Activated CD8-positive, alpha-beta memory T cell treated with anti-CD3 and anti-CD28 coated beads, Interleukin-2, amount 10 ng/mL, durations not matched to agents 7 days and 5 days (primary cell): ENCODE measurements around the gene PLAGL1. TPM values are rescaled to one million over a fixed set of nuclear protein-coding genes. Genes with fewer than 3 reads are reported as not detected.
"Not testable (repeated sequence)": the region's sequence is repeated elsewhere in the genome, so short reads cannot be mapped to it uniquely, and the experiment has no call there.

Source experiments
- ATAC-seq: fragments of 150-1000 bp; cut with Tn5 transposase; one replicate; pipeline ENCODE4 v1.10.0; 2021; ENCODE audit warnings: moderate library complexity
- CTCF ChIA-PET: fragments of 350-600 bp; sonication (Branson Sonifier 250); formaldehyde crosslinking; loops from one replicate; lab custom pipeline; 2021; ENCODE audit warnings: antibody characterized with exemption; lab: Charles Lee
- DNase-seq: peaks from one replicate; pipeline ENCODE4 v3.0.0-alpha.2; 2020
- H3K27ac Mint-ChIP-seq: one replicate; pipeline ENCODE4 v1.8.0; 2021; ENCODE audit warnings: mild to moderate bottlenecking, mixed read lengths
- H3K27me3 Mint-ChIP-seq: one replicate; pipeline ENCODE4 v1.8.0; 2021; ENCODE audit warnings: mixed read lengths
- H3K36me3 Mint-ChIP-seq: one replicate; pipeline ENCODE4 v1.8.0; 2021; ENCODE audit warnings: mild to moderate bottlenecking, mixed read lengths
- H3K4me1 Mint-ChIP-seq: one replicate; pipeline ENCODE4 v1.8.0; 2021; ENCODE audit warnings: mixed read lengths
- H3K4me3 Mint-ChIP-seq: one replicate; pipeline ENCODE4 v1.8.0; 2021; ENCODE audit warnings: mild to moderate bottlenecking, moderate library complexity, mixed read lengths
- H3K9me3 Mint-ChIP-seq: one replicate; pipeline ENCODE4 v1.8.0; 2022; ENCODE audit warnings: low read depth, mixed read lengths
- total RNA-seq, 2 experiments: library from RNA; stranded (reverse); gene quantifications; one replicate each; pipeline ENCODE4 v1.2.3, GENCODE V29; 2021

PLAGL1 gene, protein sequence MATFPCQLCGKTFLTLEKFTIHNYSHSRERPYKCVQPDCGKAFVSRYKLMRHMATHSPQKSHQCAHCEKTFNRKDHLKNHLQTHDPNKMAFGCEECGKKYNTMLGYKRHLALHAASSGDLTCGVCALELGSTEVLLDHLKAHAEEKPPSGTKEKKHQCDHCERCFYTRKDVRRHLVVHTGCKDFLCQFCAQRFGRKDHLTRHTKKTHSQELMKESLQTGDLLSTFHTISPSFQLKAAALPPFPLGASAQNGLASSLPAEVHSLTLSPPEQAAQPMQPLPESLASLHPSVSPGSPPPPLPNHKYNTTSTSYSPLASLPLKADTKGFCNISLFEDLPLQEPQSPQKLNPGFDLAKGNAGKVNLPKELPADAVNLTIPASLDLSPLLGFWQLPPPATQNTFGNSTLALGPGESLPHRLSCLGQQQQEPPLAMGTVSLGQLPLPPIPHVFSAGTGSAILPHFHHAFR
- 10 to 100 TPM; 14.7 to 23.0 TPM for total RNA-seq

DNA sequence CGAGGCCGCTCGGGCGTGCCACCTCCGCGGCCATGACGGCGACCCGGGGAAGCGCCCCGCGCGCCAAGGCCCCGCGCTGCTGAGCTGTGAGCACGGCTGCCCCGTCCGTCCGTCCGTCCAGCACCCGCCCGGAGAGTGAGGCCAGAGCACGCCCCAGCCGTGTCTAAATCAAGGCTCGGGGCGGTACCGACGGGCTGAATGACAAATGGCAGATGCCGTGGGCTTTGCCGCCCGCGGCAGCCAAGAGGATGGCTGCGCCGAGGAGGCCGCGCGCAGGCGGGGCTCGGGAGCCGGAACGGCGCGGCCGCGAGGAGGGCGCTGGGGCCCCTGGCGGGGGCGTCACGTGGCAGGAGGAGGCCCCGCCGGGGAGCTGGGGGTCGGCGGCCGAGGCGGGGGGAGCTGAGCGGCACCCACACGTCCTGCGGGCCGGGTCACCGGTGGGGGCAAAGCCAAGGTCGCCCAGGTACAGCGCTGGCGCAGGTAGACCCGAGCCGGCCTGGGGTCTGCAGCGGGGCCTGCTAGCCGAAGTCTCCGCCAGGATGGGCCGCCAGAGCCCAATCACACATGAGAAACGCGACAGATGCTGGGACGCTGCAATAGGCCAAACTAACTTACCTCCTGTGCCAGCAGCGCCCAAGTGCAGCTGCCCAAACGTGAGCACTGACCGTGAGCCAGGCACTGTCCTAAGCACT lies at the start of gene PLAGL1:
Gene PLAGL1, minus strand, starts transcription at position 140 of the 692 bp plus-strand sequence. CDS start 60,123 bp downstream, outside the sequence.
- CTCF ChIA-PET = interaction anchor here (1.3 to 1.9 kb wide), 3 partner anchors 66 to 433 kb away, joined by 3 to 8 read pairs (median 7); no protein-coding TSS in a partner anchor
- ATAC-seq (peak; percentile 84), DNase-seq (peak; percentile 48)
- Mint-ChIP-seq H3K36me3 (no peaks in the 10 kb centered on the region), H3K27ac (no peak within 1 kb of the TSS), H3K4me3 (peak within 1 kb of the TSS; percentile 67), H3K4me1 (peaks cover 9% of the 10 kb centered on the region), H3K9me3 (no peaks in the 10 kb centered on the region), H3K27me3 (peaks cover 27% of the 10 kb centered on the region)

DNA sequence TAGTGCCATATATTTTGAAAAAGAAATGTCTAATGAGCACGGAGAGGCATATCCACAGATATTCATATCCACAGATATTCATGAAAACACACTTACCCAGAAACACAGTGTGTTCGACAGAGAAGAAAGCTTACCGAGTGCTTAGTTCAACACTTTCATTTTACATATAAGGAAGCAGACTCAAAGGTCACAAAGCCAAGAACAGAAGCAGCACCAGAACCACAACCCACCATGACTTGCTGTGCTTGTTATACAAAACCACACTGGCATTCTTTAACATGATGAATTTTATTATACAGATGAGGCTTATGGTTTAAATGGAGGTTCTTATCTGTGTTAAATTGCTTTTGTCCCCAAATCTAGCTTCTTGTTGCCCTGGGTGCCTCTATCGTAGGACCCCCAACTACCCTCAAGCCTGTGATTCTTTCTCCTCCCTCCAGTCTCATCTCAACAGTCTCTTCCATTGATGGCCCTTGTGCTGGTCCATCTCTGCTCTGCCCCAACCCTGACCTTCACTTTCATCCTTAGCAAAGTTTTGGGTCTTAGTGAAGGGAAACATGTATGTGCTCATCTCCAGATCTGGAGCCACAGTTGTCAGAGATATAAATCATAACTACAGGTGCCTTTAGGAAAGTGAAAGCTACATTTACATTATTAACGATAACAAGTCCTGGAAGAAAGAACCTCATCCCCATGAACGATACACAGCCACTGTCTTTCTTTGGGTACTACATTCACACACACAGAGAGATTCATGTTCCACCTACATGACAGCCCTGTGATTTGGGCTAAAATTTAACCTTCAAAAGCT lies 47.3 kb upstream of the PLAGL1 start:
- ATAC-seq (peak; percentile 92), DNase-seq (peak; percentile 83)
- CTCF ChIA-PET = interaction anchor here (0.9 to 2.9 kb wide), 9 partner anchors 8 to 544 kb away, joined by 3 to 18 read pairs (median 4); partner anchors contain the start of gene FUCA2
- Mint-ChIP-seq H3K9me3 (no peaks in the 10 kb centered on the region), H3K27ac (peak overlapping the region; percentile 99), H3K36me3 (peaks cover 6% of the 10 kb centered on the region), H3K4me3 (peak overlapping the region; percentile 76), H3K4me1 (peaks cover 39% of the 10 kb centered on the region), H3K27me3 (no peaks in the 10 kb centered on the region)

DNA sequence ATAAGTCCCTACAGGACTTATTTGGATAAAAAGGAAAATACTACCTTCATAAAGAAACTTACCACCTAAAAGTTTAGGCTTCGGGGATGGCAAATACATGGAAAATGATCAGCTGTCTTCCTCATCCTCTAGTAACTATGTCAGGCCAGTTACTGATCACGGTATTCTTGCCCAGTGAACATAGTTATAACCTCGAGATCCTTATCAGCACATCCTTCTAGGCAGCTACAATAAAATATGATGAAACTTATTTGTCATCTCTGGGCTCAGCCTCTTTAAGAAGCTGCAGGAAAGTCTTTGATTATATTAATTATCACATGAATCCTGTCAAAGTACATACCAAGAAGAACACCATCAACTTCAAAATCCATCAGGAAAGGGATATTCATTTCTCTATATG lies 45.5 kb upstream of the PLAGL1 start:
- DNase-seq = no peak
- Mint-ChIP-seq H3K4me1 (peaks cover 39% of the 10 kb centered on the region), H3K27me3 (no peaks in the 10 kb centered on the region), H3K27ac (peak overlapping the region; percentile 31), H3K9me3 (no peaks in the 10 kb centered on the region), H3K4me3 (no peak overlapping the region), H3K36me3 (peaks cover 9% of the 10 kb centered on the region)
- CTCF ChIA-PET = interaction anchor here (1.2 to 2.9 kb wide), 4 partner anchors 11 to 112 kb away, joined by 3 to 18 read pairs (median 10); no protein-coding TSS in a partner anchor
- ATAC-seq = no peak

DNA sequence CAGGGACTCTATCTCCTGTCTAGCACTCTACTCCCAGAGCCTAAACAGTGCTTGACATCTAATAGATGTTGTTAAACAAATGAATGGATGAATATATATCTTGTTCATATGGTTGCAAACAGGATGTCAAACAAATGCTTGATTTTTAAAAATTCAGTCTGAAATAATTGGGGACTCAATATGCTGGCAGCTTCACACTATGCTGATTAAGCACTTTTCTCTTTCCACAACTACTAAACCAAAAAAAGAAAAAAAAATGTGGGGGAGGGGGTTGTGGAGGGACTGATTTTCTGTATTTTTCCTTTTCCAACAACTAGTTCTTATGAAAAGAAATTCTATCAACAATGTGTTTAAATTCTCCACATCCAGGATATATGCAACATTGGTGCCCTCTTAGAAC lies 44.4 kb upstream of the PLAGL1 start:
- Mint-ChIP-seq H3K27me3 (no peaks in the 10 kb centered on the region), H3K4me3 (no peak overlapping the region), H3K36me3 (peaks cover 12% of the 10 kb centered on the region), H3K27ac (no peak overlapping the region), H3K9me3 (no peaks in the 10 kb centered on the region), H3K4me1 (peaks cover 39% of the 10 kb centered on the region)
- ATAC-seq (no peak), DNase-seq (no peak)
- CTCF ChIA-PET = no interaction called here

DNA sequence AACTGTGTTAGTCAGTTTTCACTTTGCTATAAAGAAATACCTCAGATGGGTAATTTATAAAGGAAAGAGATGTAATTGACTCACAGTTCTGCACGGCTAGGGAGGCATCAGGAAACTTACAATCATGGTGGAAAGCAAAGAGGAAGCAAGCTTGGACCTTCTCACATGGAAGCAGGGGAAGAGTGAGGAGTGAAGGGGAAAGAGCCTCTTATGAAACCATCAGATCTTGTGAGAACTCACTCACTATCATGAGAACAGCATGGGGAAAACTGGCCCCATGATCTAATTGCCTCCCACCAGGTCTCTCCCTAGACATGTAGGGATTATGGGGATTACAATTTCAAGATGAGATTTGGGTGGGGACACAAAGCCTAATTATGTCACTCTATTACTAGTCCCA lies 41.3 kb upstream of the PLAGL1 start:
- Mint-ChIP-seq H3K27me3 (no peaks in the 10 kb centered on the region), H3K36me3 (peaks cover 14% of the 10 kb centered on the region), H3K4me1 (peaks cover 19% of the 10 kb centered on the region), H3K9me3 (peaks cover 2% of the 10 kb centered on the region), H3K4me3 (no peak overlapping the region), H3K27ac (no peak overlapping the region)
- DNase-seq (no peak), ATAC-seq (no peak)
- CTCF ChIA-PET = no interaction called here

DNA sequence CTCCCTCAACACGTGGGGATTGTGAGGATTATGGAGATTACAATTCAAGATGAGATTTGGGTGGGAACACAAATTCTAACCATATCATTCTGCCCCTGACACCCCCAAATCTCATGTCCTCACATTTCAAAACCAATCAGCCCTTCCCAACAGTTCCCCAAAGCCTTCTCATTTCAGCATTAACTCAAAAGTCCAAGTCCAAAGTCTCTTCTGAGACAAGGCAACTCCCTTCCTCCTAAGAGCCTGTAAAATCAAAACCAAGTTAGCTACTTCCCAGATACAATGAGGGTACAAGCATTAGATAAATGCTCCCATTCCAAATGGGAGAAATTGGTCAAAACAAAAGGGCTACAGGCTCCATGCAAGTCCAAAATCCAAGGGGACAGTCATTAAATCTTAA lies 39.6 kb upstream of the PLAGL1 start:
- CTCF ChIA-PET = interaction anchor here (0.7 kb wide), 1 partner anchor 19 kb away, joined by 3 read pairs; no protein-coding TSS in a partner anchor
- Mint-ChIP-seq H3K9me3 (peaks cover 5% of the 10 kb centered on the region), H3K27me3 (no peaks in the 10 kb centered on the region)

DNA sequence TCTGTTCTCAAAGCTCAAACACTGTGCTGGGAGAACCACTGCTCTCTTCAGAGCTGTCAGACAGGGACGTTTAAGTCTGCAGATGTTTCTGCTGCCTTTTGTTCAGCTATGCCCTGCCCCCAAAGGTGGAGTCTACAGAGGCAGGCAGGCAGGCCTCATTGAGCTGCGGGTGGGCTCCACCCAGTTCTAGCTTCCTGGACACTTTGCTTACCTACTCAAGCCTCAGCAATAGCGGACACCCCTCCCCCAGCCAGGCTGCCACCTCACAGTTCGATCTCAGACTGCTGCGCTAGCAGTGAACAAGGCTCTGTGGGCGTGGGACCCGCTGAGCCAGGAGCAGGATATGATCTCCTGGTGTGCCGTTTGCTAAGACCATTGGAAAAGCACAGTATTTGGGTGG lies 38.6 kb upstream of the PLAGL1 start:
- H3K36me3 Mint-ChIP-seq = peaks cover 12% of the 10 kb centered on the region
- H3K27me3 Mint-ChIP-seq = not testable (repeated sequence)

More for the DNA sequence above, 39.6 kb upstream of the PLAGL1 start:
- peaks cover 6% of the 10 kb centered on the region for H3K4me1 Mint-ChIP-seq
- no peak for ATAC-seq
- H3K4me3 Mint-ChIP-seq = no peak overlapping the region
- H3K27ac Mint-ChIP-seq = no peak overlapping the region
- DNase-seq = no peak
- peaks cover 14% of the 10 kb centered on the region for H3K36me3 Mint-ChIP-seq

DNA sequence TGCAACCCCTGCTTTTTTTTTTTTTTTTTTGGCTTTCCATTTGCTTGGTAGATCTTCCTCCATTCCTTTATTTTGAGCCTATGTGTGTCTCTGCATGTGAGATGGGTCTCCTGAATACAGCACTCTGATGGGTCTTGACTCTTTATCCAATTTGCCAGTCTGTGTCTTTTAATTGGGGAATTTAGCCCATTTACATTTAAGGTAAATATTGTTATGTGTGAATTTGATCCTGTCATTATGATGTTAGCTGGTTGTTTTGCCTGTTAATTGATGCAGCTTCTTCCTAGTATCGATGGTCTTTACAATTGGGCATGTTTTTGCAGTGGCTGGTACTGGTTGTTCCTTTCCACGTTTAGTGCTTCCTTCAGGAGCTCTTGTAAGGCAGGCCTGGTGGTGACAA lies 36.9 kb upstream of the PLAGL1 start:
- DNase-seq, H3K36me3 Mint-ChIP-seq, H3K27ac Mint-ChIP-seq, ATAC-seq, H3K4me1 Mint-ChIP-seq, H3K4me3 Mint-ChIP-seq, CTCF ChIA-PET, H3K9me3 Mint-ChIP-seq, H3K27me3 Mint-ChIP-seq: not testable (repeated sequence)

More for the DNA sequence above, 38.6 kb upstream of the PLAGL1 start:
- ATAC-seq, H3K4me3 Mint-ChIP-seq, H3K4me1 Mint-ChIP-seq, H3K27ac Mint-ChIP-seq, CTCF ChIA-PET, DNase-seq, H3K9me3 Mint-ChIP-seq: not testable (repeated sequence)

DNA sequence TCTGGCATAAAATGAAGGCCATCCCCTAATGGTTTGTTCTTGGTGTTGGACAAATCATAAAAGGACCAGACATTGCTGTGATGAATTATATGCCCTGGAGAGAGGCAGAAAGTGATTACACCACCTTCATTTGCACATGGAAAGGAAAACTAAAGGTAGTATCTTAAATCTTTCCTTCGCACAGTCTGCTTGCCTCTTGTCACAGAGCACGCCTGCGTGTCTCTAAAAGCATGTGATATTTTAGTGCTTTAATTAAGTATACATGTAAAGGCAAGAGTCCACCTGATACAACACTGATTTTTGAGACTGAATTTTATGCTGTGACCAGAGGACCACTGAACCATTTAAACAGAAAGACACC lies 28.8 kb upstream of the PLAGL1 start:
- H3K27me3 Mint-ChIP-seq = no peaks in the 10 kb centered on the region
- peak overlapping the region; percentile 21 for H3K27ac Mint-ChIP-seq

DNA sequence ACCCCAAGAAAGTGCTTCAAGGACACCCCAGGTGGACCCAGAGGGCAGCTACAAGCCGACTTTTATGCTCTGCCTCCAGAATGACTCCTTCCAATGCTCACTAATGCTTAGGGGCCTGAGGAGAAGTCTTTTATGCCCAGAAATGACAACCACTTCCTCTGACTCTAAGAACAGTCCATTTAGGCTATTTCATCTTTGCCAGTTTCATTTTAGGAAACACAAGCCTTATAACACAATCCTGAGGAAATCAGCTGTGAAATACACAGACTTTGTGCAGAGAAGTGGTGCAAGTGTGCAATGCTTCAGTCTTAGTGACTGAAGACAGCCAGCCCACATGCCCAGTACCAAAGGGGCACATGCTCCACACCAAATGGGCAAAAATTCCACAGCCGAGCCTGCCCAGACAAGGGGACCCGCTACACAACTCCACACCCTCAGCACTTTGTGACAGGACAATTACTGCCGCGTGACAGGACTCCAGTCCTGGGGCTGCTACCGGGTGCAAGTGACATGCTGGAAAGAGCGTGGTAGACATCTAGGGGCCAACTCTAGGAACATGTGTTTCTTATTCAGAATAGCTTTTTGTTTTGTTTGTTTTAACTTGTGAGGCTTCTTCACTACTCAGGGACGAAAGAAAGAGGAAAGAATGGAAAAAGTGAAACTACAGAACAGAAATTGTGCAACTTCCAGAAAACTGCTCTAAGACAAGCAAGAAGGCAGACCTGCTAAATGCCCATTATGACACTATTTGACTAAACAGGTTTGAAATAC lies 28.2 kb upstream of the PLAGL1 start:
- peaks cover 8% of the 10 kb centered on the region for H3K36me3 Mint-ChIP-seq
- DNase-seq = peak; percentile 57
- CTCF ChIA-PET = interaction anchor here (1.2 to 3.4 kb wide), 7 partner anchors 10 to 461 kb away, joined by 3 to 15 read pairs (median 7); no protein-coding TSS in a partner anchor
- H3K9me3 Mint-ChIP-seq = no peaks in the 10 kb centered on the region
- H3K4me1 Mint-ChIP-seq = peaks cover 18% of the 10 kb centered on the region
- H3K27me3 Mint-ChIP-seq = no peaks in the 10 kb centered on the region
- peak; percentile 88 for ATAC-seq
- H3K4me3 Mint-ChIP-seq = peak overlapping the region; percentile 33
- H3K27ac Mint-ChIP-seq = peak overlapping the region; percentile 21

More for the DNA sequence above, 28.8 kb upstream of the PLAGL1 start:
- Mint-ChIP-seq H3K9me3 (peaks cover 3% of the 10 kb centered on the region), H3K36me3 (peaks cover 8% of the 10 kb centered on the region), H3K4me3 (peak overlapping the region; percentile 33), H3K4me1 (peaks cover 18% of the 10 kb centered on the region)
- DNase-seq (no peak), ATAC-seq (no peak)
- CTCF ChIA-PET = interaction anchor here (1.2 to 3.4 kb wide), 7 partner anchors 10 to 462 kb away, joined by 3 to 15 read pairs (median 7); no protein-coding TSS in a partner anchor

DNA sequence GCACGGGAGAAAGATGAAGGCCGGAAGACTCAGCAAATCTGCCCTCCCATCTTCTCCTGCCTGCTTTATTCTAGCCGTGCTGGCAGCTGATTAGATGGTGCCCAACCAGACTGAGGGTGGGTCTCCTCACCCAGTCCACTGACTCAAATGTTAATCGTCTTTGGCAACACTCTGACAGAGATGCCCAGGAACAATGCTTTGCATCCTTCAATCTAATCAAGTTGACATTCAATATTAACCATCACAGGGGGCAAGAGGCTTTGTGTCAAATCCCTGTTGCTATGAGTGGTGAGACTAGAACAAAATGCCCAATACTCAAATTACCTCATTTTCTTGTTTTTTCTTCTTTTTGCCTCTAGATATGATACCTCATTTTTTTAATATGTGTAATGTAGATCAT lies 27.4 kb upstream of the PLAGL1 start:
- Mint-ChIP-seq H3K4me3 (no peak overlapping the region), H3K36me3 (peaks cover 8% of the 10 kb centered on the region), H3K27ac (no peak overlapping the region), H3K27me3 (peaks cover 2% of the 10 kb centered on the region), H3K4me1 (peaks cover 18% of the 10 kb centered on the region), H3K9me3 (no peaks in the 10 kb centered on the region)
- no peak for ATAC-seq
- DNase-seq = no peak
- CTCF ChIA-PET = no interaction called here
